Glomerular endothelial cell (primary cell): ENCODE data around the gene SPATA20. TPM values are rescaled to one million over a fixed set of nuclear protein-coding genes. Genes with fewer than 3 reads are reported as not detected.

Experiments
- DNase-seq: peaks from one replicate; pipeline ENCODE4 v3.0.0-alpha.2; 2011; ENCODE audit warnings: low read depth, low spot score; ENCODE audit errors: extremely low read depth
- total RNA-seq: library from RNA; depleted of rRNA; stranded (reverse); fragments of >200 nt; gene quantifications from 2 replicates; pipeline ENCODE4 v1.2.3, GENCODE V29; 2015

Gene SPATA20
- total RNA-seq, 1 donor from 2014 or later = 127 TPM

DNA sequence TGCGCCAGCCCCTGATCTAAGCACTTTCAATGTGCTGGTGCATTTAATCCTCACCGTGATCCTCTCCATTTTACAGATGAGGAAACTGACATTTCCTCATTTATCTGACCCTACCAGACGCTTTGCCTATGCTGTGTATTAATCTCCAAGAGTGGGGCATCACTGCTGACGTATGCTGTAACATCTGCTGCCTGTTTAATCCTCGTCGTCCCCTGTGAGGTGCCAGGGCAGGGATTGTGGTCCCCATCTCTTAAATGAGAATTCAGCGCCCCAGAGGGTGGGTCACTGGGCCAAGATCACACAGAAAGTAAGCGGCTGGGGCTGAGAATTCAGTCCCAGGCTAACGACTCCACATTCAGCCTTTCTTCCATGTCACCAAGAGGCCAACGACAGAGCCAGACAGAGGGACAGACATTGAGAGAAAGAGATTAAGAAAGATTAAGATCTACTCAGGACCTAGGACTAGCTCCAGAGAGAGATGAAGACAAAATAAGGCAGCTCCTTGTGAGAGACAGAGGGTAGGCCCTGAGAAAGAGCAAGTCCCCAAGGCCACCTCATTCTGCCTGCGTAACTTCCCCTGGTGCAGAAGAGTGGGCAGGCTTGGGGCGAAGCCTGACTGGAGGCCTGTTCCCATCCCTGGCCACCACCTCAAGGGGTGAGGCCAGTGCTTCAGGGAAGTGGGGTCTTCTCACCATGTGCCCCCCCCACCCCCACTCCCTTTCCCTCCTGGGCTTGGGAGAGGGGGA is 27.1 kb downstream of the SPATA20 start:
- no peak for DNase-seq

- no peak for DNase-seq
These were observed 28.7 kb downstream of the SPATA20 start for GRCh38 chr17:50575581-50576210.

- DNase-seq = no peak
These were observed 29.9 kb downstream of the SPATA20 start for GRCh38 chr17:50576864-50577263.

DNA sequence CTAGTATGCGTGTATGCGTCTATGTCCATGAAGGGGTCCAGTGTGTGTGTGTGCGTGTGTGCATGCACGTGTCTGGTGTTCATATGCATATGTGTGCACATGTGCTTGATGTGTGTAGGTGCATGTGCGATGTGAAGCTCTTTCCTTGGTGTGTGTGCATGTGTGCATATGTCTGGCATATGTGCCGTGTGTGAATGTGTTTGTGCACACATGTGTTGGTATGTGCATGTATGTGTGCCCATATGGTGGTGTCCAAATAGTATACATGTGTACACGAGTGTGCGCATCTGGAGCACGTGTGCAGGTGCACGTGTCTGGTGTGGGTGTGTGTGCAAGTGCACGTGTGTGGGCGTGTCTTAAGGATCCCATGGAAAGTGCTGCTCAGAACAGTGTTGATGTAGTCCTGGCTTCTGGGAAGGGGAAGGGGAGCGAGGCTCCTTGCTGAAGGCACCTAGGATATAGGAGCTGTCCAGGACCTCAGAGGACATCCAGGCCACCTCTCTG is 30.5 kb downstream of the SPATA20 start:
- no peak for DNase-seq

GRCh38 chr17:50578173-50578572 is 31.2 kb downstream of the SPATA20 start:
- DNase-seq = no peak

- DNase-seq = no peak
These were observed 32.4 kb downstream of the SPATA20 start for GRCh38 chr17:50579399-50579798.

GRCh38 chr17:50580646-50581045 is 33.7 kb downstream of the SPATA20 start:
- no peak for DNase-seq

DNA sequence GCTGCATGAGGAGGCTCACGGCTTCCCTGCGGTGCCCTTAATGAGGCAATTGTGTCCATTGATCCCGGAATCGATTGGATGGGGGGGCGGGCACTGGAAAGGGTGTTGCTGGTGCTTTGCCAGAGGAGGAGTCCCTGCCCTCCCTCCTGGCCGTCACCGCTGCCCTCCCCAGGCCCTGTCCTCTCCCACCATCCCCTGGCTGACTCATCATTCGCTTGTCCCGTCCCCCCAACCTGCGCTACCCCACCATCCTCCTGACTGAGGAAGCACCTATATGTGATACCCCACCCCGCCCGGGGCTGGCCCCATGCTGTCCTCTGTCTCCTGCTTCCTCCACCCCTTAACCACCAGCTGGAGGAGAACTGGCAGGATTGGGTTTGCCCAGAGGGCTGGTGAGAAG is 34.3 kb downstream of the SPATA20 start:
- DNase-seq = no peak

DNA sequence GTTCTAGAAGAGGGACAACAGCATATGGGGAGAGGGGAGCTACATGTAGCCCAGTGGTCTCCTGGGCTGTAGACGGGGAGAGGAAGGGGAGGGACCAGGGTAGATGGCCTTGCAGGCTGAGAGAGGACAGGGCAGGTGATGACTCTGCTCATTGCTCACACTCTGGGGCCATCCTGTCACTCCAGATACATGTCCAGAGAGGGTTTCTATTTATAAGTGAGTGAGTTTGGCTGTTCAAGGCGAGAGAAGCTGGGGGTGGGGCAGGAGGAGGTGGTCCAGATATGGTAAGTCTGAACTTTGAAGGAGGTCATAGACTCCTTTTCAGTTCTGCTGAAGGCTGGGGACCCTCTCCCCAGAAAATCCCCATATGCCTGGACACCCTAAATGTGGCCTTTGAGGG is 35.8 kb downstream of the SPATA20 start:
- no peak for DNase-seq

DNA sequence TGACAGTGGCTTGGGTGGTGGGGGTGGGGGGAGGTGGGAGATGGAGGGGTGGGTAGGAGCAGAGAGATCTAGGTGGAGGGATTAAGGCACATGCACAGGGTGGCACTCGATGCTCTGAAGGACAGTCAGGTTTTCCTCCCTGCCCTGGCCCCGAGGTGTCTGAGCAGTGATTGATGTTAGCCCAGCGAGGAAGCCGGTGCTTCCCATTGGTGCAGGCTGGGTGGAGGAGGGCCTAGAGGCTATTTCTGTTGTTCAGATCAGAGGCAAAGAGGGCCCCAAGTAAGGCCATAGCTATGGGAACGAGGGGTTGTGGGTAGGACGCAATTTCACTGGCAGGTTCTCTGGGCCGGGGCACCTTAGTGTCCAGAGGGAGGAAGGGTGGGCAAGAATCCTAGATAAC is 36.7 kb downstream of the SPATA20 start:
- no peak for DNase-seq

- DNase-seq = no peak
These were observed 37.1 kb downstream of the SPATA20 start for GRCh38 chr17:50584116-50584515.

DNA sequence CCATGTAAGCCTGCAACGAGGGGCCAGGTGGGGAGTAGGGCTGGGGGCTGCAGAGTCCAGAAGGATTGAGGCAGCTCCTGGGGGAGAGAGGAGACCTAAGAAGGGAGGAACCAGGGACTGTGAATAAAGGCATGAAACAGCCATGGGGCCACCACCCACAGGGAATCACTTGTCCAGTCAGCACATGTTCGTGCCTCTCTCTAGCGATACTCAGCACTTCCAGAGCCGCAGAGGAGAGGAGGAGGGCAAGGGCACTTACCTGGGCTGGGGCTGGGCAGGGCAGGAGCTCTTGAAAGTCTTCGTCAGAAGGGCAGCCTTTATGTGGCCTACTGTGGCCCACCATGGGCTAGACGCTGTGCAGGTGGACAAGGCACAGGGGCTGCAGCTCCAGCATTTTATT is 37.8 kb downstream of the SPATA20 start:
- no peak for DNase-seq

DNA sequence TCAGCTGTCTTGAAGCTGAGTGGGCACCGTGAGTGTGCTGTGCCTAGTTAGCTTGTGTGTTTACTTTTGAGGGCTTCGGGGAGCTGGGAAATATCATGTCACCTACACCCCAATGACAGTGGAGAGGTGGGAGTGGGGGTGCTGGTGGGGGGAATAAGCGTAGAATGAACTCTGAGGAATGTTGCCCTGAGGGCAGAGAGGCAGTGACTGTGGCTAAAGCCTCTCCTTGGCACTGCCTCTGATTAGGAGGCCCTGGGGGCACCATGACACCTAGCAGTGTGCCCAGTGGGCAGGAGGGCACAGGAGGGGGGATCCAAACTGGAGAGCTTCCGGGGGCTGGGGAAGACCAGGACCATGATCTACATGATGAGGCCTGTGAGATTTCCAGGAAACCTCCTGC is 38.4 kb downstream of the SPATA20 start:
- DNase-seq = no peak

GRCh38 chr17:50585891-50586290 is 38.9 kb downstream of the SPATA20 start:
- DNase-seq = no peak

- no peak for DNase-seq
These were observed 39.7 kb downstream of the SPATA20 start for GRCh38 chr17:50586421-50587247.

GRCh38 chr17:50587571-50587970 is 40.6 kb downstream of the SPATA20 start:
- no peak for DNase-seq

GRCh38 chr17:50588391-50589049 is 41.5 kb downstream of the SPATA20 start:
- no peak for DNase-seq

- DNase-seq = no peak
These were observed 42.2 kb downstream of the SPATA20 start for GRCh38 chr17:50589095-50589705.

DNA sequence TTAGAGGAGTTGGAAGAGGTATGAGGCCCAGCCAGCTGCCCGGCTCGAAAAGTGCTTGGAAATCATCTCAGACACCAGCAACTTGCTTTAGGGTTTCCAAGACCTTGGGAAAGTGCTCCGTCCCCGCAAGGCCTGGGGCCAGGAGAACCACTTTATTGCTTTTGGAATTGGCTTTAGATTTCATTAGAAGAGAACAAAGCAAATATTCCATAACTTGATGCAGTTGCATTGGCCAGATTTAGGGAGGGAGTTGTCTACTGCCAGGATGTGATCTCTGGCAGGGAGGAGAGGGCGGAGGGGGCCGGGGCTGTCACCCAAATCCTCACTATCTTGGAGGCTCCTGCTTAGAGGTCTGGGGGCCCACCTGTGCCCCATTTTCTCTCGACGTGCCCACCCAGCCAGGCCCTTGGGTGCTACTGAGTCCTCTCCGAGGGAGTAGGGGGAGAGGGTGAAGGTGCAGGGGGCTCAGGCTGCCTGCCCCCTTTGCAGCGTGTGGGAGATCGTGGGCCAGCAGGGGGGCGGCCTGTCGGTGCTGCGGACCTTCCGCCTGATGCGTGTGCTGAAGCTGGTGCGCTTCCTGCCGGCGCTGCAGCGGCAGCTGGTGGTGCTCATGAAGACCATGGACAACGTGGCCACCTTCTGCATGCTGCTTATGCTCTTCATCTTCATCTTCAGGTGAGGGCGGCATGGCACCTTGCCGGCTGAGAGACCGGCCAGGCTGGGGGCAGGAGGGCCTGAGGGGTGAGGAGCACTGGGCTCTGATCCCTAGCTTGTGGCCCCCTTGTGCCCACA is 44.2 kb downstream of the SPATA20 start:
- DNase-seq = no peak

GRCh38 chr17:50593321-50593720 is 46.3 kb downstream of the SPATA20 start:
- DNase-seq = no peak
